Thyroid gland (tissue), 4 donors: Measurements from ENCODE around the gene HMGCS1. TPM values are rescaled to one million over a fixed set of nuclear protein-coding genes. Genes with fewer than 3 reads are reported as not detected.

Experiments
- total RNA-seq, 4 donors: library from RNA; depleted of rRNA; stranded (reverse); fragments of >200 nt; gene quantifications; one replicate each; pipeline ENCODE4 v1.2.3, GENCODE V29; 2016

Gene HMGCS1
- total RNA-seq, 4 donors from 2014 or later: 33.5 to 58.7 (median 44.1) TPM

Other genes starting within 250 kb of the HMGCS1 start
- gene ZNF131, start 192.5 kb downstream of the HMGCS1 start, total RNA-seq: 10 to 100 TPM; 38.4 to 48.2 (median 44.2) TPM
- gene NIM1K, start 121.2 kb downstream of the HMGCS1 start, total RNA-seq: 1 to 10 TPM in 1 of 4 donors, under 1 TPM in 3; 0.40 to 2.1 (median 0.58) TPM
- 10 to 100 TPM; 21.5 to 44.7 (median 32.7) TPM for gene CCL28, start 99.0 kb upstream of the HMGCS1 start, total RNA-seq
- gene TMEM267, start 170.5 kb upstream of the HMGCS1 start, total RNA-seq: 10 to 100 TPM; 24.6 to 40.4 (median 29.2) TPM
- gene C5orf34, start 201.7 kb upstream of the HMGCS1 start, total RNA-seq: 1 to 10 TPM in 3 of 4 donors, under 1 TPM in 1; 0.42 to 2.1 (median 1.6) TPM
- 100 to 1,000 TPM in 1 of 4 donors, 10 to 100 TPM in 3; 84.5 to 105 (median 98.5) TPM for gene PAIP1, start 243.7 kb upstream of the HMGCS1 start, total RNA-seq